T-helper 2 cell treated with Interferon-gamma antibody and Interleukin-4, amounts not matched to agents 5 μg/mL and 100 μg/mL, for 36 hours (primary cell): ENCODE data around the gene KIAA1755.
"Not testable (repeated sequence)": the region's sequence is repeated elsewhere in the genome, so short reads cannot be mapped to it uniquely, and the experiment has no call there.

ENCODE experiments used
- DNase-seq: peaks from one replicate; pipeline ENCODE4 v3.0.0; 2021; ENCODE audit warnings: low spot score
- H3K27ac Mint-ChIP-seq: one replicate; pipeline ENCODE4 v1.8.0; 2021; ENCODE audit warnings: mild to moderate bottlenecking, mixed read lengths
- H3K27me3 Mint-ChIP-seq: one replicate; pipeline ENCODE4 v1.8.0; 2021; ENCODE audit warnings: low read depth, mixed read lengths
- H3K36me3 Mint-ChIP-seq: one replicate; pipeline ENCODE4 v1.8.0; 2021; ENCODE audit warnings: low read depth, mixed read lengths
- H3K4me1 Mint-ChIP-seq: one replicate; pipeline ENCODE4 v1.8.0; 2021; ENCODE audit warnings: low read depth, mixed read lengths
- H3K4me3 Mint-ChIP-seq: one replicate; pipeline ENCODE4 v1.8.0; 2022; ENCODE audit warnings: mild to moderate bottlenecking, moderate library complexity, mixed read lengths
- H3K9me3 Mint-ChIP-seq: one replicate; pipeline ENCODE4 v1.8.0; 2021; ENCODE audit warnings: mixed read lengths

Gene KIAA1755

DNA sequence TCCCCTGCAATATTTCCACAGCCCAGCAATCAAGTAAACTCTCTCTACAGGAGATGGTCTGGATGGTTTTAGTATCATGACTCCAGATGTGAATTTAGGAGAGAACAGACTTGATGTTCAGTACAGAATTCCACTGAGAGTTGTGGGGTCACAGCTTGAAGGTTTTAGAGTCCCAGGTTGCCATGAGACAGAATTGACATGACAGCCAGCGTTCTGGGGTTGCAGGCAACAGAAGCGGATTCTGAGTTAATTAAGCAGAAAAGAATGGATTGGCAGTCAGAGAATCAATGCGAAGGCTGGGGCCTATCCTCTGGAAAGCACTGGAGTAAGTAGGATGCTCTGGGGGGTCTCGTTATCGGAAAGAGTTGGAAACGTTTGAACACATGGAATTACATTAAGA, 2.4 kb upstream of the KIAA1755 start:
- Mint-ChIP-seq H3K4me1 (peaks cover 2% of the 10 kb centered on the region), H3K27me3 (peaks cover 38% of the 10 kb centered on the region), H3K36me3 (no peaks in the 10 kb centered on the region), H3K9me3 (no peaks in the 10 kb centered on the region), H3K4me3 (no peak overlapping the region), H3K27ac (no peak overlapping the region)
- DNase-seq = no peak

DNA sequence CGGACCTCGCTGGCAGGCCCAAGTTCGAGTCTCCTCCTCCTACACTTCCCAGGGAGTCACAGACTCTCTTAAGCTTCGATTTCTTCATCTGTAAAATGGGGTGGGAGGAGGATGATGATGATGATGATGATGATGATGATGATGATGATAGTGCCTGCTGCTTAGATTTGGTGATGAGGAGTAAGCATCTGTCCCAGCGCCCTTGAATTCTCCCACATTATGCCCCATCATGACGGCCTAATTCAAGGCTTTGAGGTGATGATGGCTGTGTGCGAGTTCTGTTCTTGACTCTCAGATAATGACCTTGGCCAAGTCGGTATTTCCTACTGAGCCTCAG, 487 bp upstream of the KIAA1755 start:
- no peak for DNase-seq
- Mint-ChIP-seq H3K4me1 (peaks cover 2% of the 10 kb centered on the region), H3K27me3 (peaks cover 38% of the 10 kb centered on the region), H3K9me3 (no peaks in the 10 kb centered on the region), H3K4me3 (no peak overlapping the region), H3K36me3 (no peaks in the 10 kb centered on the region), H3K27ac (no peak overlapping the region)

DNA sequence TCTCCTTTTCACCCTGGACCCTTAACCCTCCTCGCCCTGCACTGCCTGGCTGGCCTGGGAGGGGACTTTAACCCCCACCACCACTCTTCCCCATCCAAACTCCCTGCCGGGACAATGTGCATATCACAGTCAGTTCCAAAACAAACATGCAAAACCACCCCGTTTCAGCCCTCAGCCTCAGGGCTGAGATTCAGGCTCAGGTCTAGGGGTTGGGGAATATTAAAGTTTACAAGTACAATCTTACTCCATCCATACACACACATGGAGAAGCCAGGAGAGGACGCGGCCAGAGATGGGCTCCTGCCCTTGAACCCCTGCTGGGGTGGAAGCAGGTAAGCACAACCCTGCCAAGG, 534 bp downstream of the KIAA1755 start:
- Mint-ChIP-seq H3K9me3 (no peaks in the 10 kb centered on the region), H3K4me3 (no peak overlapping the region), H3K36me3 (no peaks in the 10 kb centered on the region), H3K27ac (no peak overlapping the region), H3K4me1 (peaks cover 2% of the 10 kb centered on the region), H3K27me3 (peaks cover 38% of the 10 kb centered on the region)
- DNase-seq = no peak

DNA sequence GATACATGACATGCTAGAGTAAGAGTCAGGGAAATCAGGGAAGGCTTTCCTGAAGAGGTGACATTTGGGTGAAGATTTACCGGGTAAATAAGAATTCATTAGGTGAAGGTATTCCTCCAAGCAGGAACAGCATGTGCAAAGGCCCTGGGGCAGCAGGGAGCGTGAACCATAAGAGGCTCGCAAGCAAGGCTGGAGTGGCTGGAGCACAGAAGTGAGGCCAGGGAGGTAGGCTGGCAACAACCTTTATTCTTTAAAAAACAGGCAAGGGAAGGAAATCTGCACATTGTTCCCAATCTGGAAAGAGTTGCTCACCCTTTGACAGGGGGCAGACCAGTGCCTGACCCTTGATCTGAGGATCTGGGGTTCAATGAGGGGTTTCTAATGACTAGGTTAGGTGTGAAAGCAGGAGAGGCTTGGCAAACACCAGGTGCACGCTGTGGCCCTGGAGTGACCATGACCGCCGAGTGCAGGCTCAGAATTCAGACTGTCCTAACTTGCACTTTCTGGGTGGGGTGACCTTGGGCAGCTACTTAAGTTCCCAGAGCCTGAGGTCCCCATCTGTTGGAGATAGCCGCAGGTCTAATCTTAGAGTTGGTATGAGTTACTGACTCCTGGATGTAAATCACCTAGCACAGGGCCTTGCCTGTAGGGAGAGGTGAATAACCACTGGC, 1.9 kb downstream of the KIAA1755 start:
- Mint-ChIP-seq H3K27me3 (peaks cover 38% of the 10 kb centered on the region), H3K36me3 (no peaks in the 10 kb centered on the region), H3K4me1 (peaks cover 2% of the 10 kb centered on the region), H3K9me3 (no peaks in the 10 kb centered on the region), H3K4me3 (no peak overlapping the region), H3K27ac (no peak overlapping the region)
- DNase-seq = no peak

DNA sequence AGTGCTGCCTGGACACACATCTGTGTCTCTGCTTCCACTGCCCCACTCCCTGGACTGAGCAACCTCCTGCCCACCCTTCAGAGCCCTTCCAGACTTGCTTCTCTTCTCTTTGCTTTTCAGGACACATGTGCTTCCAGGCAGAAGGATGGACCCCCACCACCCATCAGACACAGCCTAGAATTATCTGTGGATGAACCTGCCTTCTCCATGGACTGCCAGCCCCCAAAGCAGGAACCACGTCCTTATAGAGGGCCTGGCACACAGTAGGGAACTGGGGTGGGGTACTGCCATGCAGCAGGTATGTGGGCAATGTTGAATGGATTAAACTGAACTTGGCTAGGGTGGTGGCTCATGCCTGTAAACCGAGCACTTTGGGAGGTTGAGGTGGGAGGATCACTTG, 3.6 kb downstream of the KIAA1755 start:
- Mint-ChIP-seq H3K4me3 (no peak overlapping the region), H3K9me3 (no peaks in the 10 kb centered on the region), H3K27me3 (peaks cover 30% of the 10 kb centered on the region), H3K4me1 (peaks cover 2% of the 10 kb centered on the region), H3K27ac (no peak overlapping the region), H3K36me3 (no peaks in the 10 kb centered on the region)
- no peak for DNase-seq

DNA sequence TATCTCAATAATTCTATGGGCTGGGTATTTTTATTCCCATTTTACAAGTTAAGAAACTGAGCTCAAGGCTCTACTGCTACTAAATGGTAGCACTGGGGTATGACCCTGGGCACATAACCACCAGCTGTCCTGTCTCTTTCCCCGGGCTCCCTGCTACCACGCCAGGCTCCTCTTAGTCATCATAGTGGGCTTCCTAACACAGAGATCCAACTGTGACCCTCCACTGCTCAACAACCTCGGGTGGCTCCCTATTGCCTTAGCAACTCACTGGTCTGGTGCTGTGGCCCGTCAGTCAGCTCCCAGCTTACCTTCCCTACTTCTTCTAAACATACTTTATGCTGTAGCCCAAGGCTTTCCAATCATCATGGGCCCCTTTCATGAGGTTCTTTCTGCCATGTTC, 4.5 kb downstream of the KIAA1755 start:
- no peaks in the 10 kb centered on the region for H3K36me3 Mint-ChIP-seq
- H3K9me3 Mint-ChIP-seq = no peaks in the 10 kb centered on the region
- H3K4me1 Mint-ChIP-seq = peaks cover under 1% of the 10 kb centered on the region
- peaks cover 22% of the 10 kb centered on the region for H3K27me3 Mint-ChIP-seq
- H3K4me3 Mint-ChIP-seq = no peak overlapping the region
- no peak for DNase-seq
- H3K27ac Mint-ChIP-seq = no peak overlapping the region

DNA sequence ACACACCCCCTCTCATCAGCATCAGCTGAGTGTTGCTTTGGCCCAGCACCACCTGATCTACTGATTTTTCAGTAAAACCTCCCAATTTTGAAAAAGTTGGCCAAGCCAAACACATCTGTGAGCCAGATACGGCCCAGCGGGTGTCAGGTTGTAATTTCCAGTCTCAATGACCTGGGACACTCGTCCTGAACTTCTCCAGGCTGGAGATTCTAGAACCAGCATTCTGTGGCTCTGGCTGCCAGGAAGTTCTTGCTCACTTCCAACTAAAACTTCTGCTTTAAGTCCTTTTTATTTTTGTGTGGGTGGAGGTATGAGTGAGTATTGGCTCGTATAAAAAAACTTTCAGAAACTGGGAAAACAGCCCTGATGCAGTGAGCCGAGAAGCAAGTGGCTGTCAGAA, 5.1 kb downstream of the KIAA1755 start:
- H3K27ac Mint-ChIP-seq = no peak overlapping the region
- peaks cover 20% of the 10 kb centered on the region for H3K27me3 Mint-ChIP-seq
- H3K36me3 Mint-ChIP-seq = no peaks in the 10 kb centered on the region
- no peaks in the 10 kb centered on the region for H3K9me3 Mint-ChIP-seq
- H3K4me1 Mint-ChIP-seq = no peaks in the 10 kb centered on the region
- DNase-seq = no peak
- no peak overlapping the region for H3K4me3 Mint-ChIP-seq

DNA sequence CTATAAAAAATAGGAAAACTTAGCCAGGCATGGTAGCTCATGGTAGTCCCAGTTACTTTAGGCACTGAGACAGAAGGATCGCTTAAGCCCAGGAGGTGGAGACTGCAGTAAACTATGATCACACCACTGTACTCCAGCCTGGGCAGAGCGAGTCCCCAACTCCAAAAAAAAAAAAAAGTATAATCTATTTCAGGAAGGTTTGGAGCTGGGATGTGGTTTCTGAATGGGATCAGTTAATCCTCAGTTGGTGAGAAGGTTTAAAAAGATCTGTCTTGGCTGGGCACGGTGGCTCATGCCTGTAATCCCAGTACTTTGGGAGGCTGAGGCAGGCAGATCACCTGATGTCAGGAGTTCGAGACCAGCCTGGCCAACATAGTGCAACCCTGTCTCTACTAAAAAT, 5.9 kb downstream of the KIAA1755 start:
- not testable (repeated sequence) for H3K27ac Mint-ChIP-seq, H3K36me3 Mint-ChIP-seq, H3K4me3 Mint-ChIP-seq, H3K4me1 Mint-ChIP-seq, DNase-seq, H3K9me3 Mint-ChIP-seq
- H3K27me3 Mint-ChIP-seq = peaks cover 13% of the 10 kb centered on the region

DNA sequence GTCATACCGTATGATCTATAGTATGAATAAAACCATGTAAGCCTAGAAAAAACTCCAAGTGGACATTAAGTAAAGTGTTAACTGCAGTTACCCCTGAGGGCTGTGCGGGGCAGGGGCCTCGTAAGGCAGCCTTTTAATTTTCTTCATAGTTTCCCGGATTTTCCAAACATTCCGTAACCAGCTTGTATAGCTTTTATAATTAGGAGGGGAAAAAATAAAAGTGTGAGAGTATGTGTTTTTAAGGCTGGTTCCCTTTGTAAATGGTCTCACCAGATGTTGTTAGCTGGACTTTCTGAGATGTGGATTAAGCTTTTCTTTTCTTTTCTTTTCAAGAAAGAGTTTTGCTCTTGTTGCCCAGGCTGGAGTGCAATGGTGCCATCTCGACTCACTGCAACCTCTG, 7.0 kb downstream of the KIAA1755 start:
- Mint-ChIP-seq H3K9me3 (no peaks in the 10 kb centered on the region), H3K27ac (no peak overlapping the region), H3K27me3 (peaks cover 4% of the 10 kb centered on the region), H3K4me1 (no peaks in the 10 kb centered on the region), H3K4me3 (no peak overlapping the region), H3K36me3 (no peaks in the 10 kb centered on the region)
- no peak for DNase-seq

DNA sequence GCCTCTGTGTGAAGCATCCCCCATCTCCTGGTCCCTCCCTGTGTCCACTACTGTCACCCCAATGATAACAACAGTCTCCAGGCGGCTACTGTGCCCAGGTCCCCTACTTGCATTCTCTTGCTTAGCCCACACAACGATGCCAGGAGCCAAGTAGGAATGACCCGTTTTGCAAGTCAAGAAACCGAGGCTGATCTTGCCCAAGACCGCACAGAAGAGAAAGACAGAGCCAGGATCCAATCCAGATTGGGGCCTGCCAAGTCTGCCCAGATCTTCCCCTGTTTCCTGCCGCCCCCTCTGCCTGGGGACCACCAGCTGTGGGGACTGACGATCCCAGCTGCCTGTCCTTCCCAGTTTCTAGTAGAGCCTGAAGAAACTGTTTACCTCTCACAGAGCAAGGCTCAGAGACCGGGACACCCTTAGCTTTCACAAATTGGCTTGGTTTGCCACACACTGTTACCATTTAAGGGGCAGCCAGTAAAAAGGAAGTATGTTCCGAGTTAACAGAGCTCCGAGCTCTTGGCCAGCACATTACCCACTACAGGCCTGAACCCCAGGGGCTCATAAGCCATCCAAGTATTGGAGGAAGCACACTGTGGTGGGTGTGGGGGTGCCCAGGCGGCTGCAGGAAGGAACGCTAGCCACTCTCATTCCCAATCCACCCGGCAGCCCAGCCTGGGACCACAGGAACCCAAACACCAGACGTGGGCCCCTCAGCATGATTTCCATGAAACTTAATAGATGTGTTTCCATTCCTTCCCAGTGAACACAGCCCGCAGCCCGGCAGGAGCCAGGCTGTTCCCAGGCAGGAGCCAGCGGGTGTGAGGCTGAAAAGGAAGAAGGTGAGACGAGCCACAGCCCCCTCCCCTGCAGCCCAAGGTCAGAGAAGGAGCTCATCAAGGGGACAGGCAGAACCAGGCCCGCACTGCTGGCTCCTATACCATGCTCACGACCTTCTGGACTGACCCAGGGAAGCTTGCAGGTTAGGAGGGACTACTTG, 7.9 kb downstream of the KIAA1755 start:
- H3K27me3 Mint-ChIP-seq = no peaks in the 10 kb centered on the region
- no peak overlapping the region for H3K4me3 Mint-ChIP-seq
- H3K36me3 Mint-ChIP-seq = no peaks in the 10 kb centered on the region
- H3K9me3 Mint-ChIP-seq = peaks cover under 1% of the 10 kb centered on the region
- DNase-seq = no peak
- no peak overlapping the region for H3K27ac Mint-ChIP-seq
- no peaks in the 10 kb centered on the region for H3K4me1 Mint-ChIP-seq

DNA sequence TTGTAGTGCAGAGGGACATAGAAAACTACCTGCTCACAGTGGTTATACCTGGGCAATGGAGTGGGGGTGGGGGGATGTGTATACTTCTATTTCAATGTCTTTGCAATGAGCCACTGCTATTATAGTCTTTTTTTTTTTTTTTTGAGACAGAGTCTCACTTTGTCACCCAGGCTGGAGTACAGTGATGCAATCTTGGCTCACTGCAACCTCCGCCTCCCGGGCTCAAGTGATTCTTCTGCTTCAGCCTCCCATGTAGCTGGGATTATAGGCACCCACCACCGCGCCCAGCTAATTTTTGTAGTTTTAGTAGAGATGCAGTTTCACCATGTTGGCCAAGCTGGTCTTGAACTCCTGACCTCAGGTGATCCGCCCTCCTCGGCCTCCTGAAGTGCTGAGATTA, 9.1 kb downstream of the KIAA1755 start:
- H3K27ac Mint-ChIP-seq, H3K4me3 Mint-ChIP-seq, H3K4me1 Mint-ChIP-seq, H3K9me3 Mint-ChIP-seq, H3K27me3 Mint-ChIP-seq, H3K36me3 Mint-ChIP-seq, DNase-seq: not testable (repeated sequence)

DNA sequence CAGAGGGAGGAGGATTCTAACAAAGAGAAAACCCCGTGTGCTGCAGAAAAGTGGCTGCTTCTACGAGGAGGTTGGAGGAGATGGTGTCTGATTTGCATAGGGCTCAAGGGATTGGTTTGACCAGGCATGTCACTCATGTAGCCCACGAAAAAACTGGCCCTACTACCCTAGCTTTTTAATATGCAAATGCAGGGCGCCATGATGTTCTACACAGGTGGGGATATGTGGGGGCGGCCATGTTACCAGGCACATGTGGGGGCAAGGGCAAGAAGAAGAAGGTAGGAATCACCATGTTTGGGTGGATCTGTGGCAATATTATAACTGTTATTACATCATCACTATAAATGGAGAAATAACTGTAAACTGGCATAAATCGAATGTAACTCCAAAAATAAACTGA, 9.9 kb downstream of the KIAA1755 start:
- no peaks in the 10 kb centered on the region for H3K4me1 Mint-ChIP-seq

DNA sequence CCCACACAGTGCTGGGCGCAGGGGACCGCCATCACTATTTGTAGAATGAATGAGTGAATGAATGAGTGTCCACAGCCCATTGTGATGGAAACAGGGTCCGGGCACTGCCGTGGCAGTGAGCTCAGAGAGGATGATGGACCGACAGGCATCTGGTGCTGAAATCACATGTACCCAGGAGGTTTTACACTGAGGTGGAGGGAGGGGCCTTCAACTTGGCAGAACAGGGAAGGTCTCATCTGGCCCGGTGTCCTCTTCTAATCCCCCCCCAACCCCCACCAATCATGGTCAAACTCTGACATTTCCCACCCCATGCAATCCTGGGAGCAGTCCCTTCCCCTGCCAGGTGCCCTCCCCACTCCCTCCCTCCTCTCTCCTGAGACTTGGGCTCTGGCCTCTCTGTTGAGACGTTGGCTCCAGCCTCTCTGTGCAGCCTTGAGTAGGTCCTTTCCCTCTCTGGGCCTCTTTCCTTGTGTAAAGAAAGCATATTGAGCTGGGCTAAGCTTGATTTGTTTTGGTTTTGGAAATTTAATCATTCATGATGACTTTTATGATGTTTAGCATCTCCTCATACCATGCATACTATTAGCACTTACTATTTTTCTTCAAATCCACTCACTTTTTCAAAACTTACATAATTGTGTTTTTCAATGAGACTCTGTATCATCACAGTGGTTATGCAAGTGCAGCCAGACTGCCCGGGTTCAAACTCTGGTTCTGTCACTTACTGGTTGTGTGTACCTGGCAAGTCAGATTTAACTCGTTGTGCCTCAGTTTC, 10.8 kb downstream of the KIAA1755 start:
- no peak for DNase-seq
- Mint-ChIP-seq H3K4me3 (no peak overlapping the region), H3K4me1 (no peaks in the 10 kb centered on the region), H3K36me3 (no peaks in the 10 kb centered on the region), H3K27ac (no peak overlapping the region), H3K9me3 (peaks cover 19% of the 10 kb centered on the region), H3K27me3 (no peaks in the 10 kb centered on the region)

More for the DNA sequence above, 9.9 kb downstream of the KIAA1755 start:
- Mint-ChIP-seq H3K27ac (no peak overlapping the region), H3K36me3 (no peaks in the 10 kb centered on the region), H3K9me3 (peaks cover 12% of the 10 kb centered on the region), H3K27me3 (no peaks in the 10 kb centered on the region), H3K4me3 (no peak overlapping the region)
- DNase-seq = no peak

DNA sequence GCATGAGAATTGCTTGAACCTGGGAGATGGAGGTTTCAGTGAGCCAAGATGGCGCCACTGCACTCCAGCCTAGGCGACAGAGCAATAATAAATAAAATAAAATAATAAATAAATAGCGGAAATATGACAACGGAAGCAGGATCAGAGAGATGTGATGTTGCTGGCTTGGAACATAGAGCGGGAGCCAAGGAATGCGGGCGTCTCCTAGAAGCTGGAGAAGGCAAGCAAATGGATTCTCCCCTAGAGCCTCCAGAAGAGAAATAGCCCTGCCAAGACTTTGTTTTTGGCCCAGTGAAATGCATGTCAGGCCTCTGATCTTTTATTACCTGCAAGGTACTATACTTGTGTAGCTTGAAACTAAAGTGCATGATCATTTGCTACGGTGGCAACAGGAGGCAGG, 12.4 kb downstream of the KIAA1755 start:
- DNase-seq = no peak
- no peaks in the 10 kb centered on the region for H3K27me3 Mint-ChIP-seq
- H3K4me3 Mint-ChIP-seq = no peak overlapping the region
- H3K9me3 Mint-ChIP-seq = peaks cover 33% of the 10 kb centered on the region
- H3K4me1 Mint-ChIP-seq = no peaks in the 10 kb centered on the region
- H3K27ac Mint-ChIP-seq = no peak overlapping the region
- H3K36me3 Mint-ChIP-seq = no peaks in the 10 kb centered on the region
